ENCODE results near the gene DLL4.

GRCh38 chr15:40949756-40950207, 20.6 kb downstream of the DLL4 start:
- no peak for TF ChIP-seq CTCF (IDR thresholded peaks at IDR 0.05; ENCODE audit: low read depth, low read length, poor library complexity, severe bottlenecking)
- no peak for TF ChIP-seq EZH2phosphoT487 (IDR thresholded peaks at IDR 0.05; ENCODE audit: borderline replicate concordance, low read length)
